Measurements from ENCODE around the gene COL16A1.
A peak's percentile ranks its signal among the peaks of the same experiment; 100 is the strongest.

The COL16A1 gene

DNA sequence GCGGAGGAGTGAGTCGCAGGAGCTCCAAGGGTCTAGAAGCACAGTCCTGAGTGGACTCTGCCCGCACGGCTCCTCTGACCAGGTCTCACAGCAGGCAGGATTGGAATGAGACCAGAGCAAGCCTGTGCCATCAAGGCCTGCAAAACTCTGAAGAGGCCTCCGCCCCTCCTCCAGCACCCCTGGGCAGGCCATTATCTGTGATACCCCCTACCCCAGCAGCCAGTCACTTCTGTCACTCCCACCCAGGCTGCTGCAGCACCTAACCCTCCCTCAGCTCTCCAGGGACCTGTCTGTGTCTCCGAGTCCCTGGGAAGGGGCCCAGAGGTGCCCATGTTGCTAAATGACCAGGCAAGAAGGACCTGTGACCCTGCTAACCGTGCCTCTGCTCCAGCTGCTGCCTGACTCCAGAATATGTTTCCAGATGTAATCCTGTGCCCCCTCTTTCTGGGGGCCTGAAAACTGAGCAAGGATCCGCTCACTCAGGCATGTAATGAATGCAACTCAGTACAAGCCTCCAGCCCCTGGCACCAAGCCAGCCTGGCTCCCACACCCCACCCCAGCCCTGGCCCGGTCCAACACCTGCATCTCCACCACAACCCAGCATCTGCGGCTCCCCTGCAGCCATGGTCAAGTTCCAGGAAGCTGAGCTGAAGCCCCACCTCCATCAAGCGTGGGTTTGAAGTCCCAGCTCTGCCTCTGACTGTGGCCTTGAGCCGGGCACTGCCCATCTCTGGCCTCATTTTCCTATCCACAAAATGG lies 22.1 kb upstream of the COL16A1 start:
- POLR2A ChIA-PET = interaction anchor here (1.7 kb wide), 1 partner anchor 10 kb away, joined by 10 read pairs; no protein-coding TSS in a partner anchor
- DNase-seq (ENCODE audit: extremely low spot score) = no peak
- TF ChIP-seq FOXM1 (IDR thresholded peaks at IDR 0.05; ENCODE audit: borderline replicate concordance) (no peak), SUZ12 (IDR thresholded peaks at IDR 0.05) (no peak), TARDBP (IDR thresholded peaks at IDR 0.05) (no peak), BHLHE40 (IDR thresholded peaks at IDR 0.05; ENCODE audit: borderline replicate concordance) (no peak)
- CTCF ChIA-PET = interaction anchor here (1.1 to 2.4 kb wide), 2 partner anchors 10 kb away, joined by 3 to 6 read pairs; no protein-coding TSS in a partner anchor

DNA sequence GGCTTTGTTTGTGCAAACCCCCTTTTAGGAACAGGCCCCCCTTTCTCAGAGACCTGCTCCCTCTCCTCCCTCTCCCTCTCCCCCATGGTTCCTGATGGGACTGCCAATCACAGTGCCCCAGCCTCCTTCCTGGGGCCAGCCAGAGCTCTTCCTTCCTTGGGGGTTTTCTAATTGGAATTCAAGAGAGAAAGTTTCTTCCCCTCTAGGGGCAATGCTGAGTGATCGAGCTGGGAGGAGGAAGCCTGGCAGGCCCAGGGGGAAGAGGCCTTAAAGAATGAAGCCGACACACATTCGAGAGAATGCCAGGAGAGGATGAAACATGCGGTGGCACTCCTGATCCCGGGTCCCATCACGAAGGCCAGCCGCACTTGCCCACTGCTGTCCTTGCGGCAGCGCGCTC lies 21.3 kb upstream of the COL16A1 start:
- ChIA-PET CTCF (interaction anchor here (0.7 to 2.4 kb wide), 3 partner anchors 10 to 38 kb away, joined by 3 to 6 read pairs (median 3); no protein-coding TSS in a partner anchor), POLR2A (interaction anchor here (1.7 kb wide), 1 partner anchor 9 kb away, joined by 10 read pairs; no protein-coding TSS in a partner anchor)
- DNase-seq (ENCODE audit: extremely low spot score) = no peak
- TF ChIP-seq, protein P1, sequence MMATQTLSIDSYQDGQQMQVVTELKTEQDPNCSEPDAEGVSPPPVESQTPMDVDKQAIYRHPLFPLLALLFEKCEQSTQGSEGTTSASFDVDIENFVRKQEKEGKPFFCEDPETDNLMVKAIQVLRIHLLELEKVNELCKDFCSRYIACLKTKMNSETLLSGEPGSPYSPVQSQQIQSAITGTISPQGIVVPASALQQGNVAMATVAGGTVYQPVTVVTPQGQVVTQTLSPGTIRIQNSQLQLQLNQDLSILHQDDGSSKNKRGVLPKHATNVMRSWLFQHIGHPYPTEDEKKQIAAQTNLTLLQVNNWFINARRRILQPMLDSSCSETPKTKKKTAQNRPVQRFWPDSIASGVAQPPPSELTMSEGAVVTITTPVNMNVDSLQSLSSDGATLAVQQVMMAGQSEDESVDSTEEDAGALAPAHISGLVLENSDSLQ (IDR thresholded peaks at IDR 0.05) = no peak

DNA sequence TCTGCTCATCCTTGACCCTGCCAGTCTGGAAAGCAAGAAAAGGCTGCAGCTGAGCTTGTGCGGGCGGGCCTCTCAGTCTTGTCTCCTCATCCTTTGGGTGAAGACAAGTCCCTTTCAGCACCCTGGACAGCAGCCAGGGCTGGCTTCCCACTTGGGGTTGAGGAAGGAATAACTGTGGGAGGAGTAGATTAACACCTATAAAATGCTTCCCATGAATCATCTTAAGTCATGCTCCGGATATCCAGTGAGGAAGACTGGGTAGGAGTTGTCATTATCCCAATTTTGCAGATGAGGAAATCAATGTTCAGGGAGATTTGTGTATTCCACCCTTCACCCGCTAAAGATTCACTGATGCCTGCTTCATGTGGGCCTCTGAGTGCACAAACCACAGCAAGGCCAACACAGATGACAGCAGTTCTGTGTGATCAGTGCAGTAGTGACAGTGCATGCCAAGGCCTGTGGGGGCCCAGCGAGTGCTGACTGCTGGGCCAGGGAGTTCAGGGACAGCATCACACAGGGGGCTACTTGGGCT lies 20.1 kb upstream of the COL16A1 start:
- CTCF ChIA-PET = interaction anchor here (1.0 kb wide), 1 partner anchor 8 kb away, joined by 5 read pairs; no protein-coding TSS in a partner anchor
- POLR2A ChIA-PET = no interaction called here
- TF ChIP-seq LEF1 (IDR thresholded peaks at IDR 0.05; ENCODE audit: borderline replicate concordance) = no peak
- no peak for TF ChIP-seq BHLHE40 (IDR thresholded peaks at IDR 0.05; ENCODE audit: borderline replicate concordance)
- TF ChIP-seq FOXM1 (IDR thresholded peaks at IDR 0.05; ENCODE audit: borderline replicate concordance) = no peak
- TF ChIP-seq L3MBTL2 (conservative IDR thresholded peaks at IDR 0.05) = no peak
- DNase-seq (ENCODE audit: extremely low spot score) = peak; percentile 83

DNA sequence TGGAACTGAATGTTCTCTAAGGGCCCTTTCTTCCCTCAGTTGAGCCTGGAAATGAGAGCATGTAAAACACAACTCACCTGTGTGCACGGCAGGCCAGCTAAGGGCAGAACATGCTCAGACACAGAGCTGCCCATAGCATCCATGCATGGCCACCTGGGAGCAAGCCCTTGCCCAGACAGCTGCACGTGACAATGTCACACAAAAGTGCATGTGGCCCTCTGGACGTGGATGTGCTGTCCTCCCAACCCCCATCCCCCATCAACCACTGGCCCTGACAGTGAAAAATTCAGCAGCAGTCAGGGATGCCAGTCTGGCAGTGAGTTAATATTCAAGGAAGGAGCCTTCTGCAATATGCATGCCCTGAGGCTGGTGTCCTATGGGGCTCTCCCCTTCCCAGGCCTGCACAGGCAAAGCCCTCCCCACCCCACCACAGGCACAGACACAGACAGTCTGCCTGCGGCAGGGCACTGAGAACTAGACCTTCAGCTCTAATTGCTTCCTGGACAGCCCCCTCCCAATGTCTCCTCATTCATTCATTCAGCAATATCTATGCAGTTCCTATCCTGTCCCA lies 14.6 kb upstream of the COL16A1 start:
- no peak for TF ChIP-seq CTBP1 (IDR thresholded peaks at IDR 0.05; ENCODE audit: borderline replicate concordance)
- TF ChIP-seq FOXK2 (IDR thresholded peaks at IDR 0.05) = no peak
- no peak for TF ChIP-seq HDGF (IDR thresholded peaks at IDR 0.05; ENCODE audit: borderline replicate concordance)
- no peak for TF ChIP-seq FOXA1 (IDR thresholded peaks at IDR 0.05)
- no peak for TF ChIP-seq NFRKB (IDR thresholded peaks at IDR 0.05)
- CTCF ChIA-PET = interaction anchor here (0.6 to 1.0 kb wide), 2 partner anchors 60 to 89 kb away, joined by 3 read pairs; no protein-coding TSS in a partner anchor
- POLR2A ChIA-PET = interaction anchor here (0.6 kb wide), 1 partner anchor 14 kb away, joined by 3 read pairs; no protein-coding TSS in a partner anchor
- no peak for DNase-seq (ENCODE audit: extremely low spot score)

DNA sequence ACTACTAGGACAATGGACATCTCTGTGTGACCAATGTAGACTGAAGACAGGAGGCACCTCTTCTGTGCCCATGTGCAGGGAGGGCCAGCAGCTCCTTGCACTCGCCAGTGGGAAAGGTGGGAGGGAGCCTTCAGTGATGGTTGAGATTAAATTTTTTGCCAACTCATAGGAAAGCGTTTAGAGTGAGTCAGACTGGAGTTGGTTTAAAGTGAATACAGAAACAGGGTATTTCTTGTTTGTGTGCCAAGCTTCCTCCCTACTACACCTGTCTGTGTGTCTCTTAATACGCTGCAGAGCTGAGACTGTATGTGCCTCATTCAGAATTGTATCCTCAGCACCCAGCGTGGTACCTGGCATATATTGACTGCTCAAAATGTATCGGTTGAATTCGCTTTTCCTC lies 13.5 kb upstream of the COL16A1 start:
- DNase-seq (ENCODE audit: extremely low spot score) = no peak
- CTCF ChIA-PET = interaction anchor here (1.0 to 3.2 kb wide), 3 partner anchors 53 to 72 kb away, joined by 3 to 18 read pairs (median 17); no protein-coding TSS in a partner anchor
- POLR2A ChIA-PET = interaction anchor here (1.0 to 2.2 kb wide), 2 partner anchors 24 to 72 kb away, joined by 3 to 8 read pairs; no protein-coding TSS in a partner anchor
- TF ChIP-seq NFRKB (IDR thresholded peaks at IDR 0.05) = no peak
- TF ChIP-seq BHLHE40 (IDR thresholded peaks at IDR 0.05; ENCODE audit: borderline replicate concordance) = no peak
- TF ChIP-seq TARDBP (IDR thresholded peaks at IDR 0.05) = no peak
- TF ChIP-seq FOXM1 (IDR thresholded peaks at IDR 0.05; ENCODE audit: borderline replicate concordance) = no peak
- TF ChIP-seq, protein P1 (IDR thresholded peaks at IDR 0.05) = no peak
- no peak for TF ChIP-seq ARNT (IDR thresholded peaks at IDR 0.05)
- no peak for TF ChIP-seq HDGF (IDR thresholded peaks at IDR 0.05; ENCODE audit: borderline replicate concordance)
- no peak for TF ChIP-seq SUZ12 (IDR thresholded peaks at IDR 0.05)

DNA sequence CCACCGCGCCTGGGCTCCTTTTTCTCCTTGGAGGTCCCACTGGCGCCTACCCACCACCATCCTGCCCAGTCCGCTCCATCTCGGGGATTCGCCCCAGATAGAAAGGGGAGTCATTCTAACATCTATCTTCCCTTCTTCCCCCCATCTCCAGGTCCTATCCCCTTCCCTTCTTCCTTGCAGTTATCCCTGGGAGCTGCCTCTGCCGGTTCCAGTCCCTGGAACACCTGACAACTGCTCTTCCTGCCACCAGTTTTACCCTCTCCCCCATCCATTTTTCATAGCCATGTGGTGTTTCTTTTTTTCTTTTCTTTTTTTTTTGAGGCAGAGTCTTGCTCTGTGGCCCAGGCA lies 12.0 kb upstream of the COL16A1 start:
- CTCF ChIA-PET = interaction anchor here (0.6 to 3.2 kb wide), 14 partner anchors 8 to 239 kb away, joined by 3 to 18 read pairs (median 6); partner anchors contain the start of gene COL16A1
- TF ChIP-seq FOXM1 (IDR thresholded peaks at IDR 0.05; ENCODE audit: borderline replicate concordance) = no peak
- no peak for TF ChIP-seq CTBP1 (IDR thresholded peaks at IDR 0.05; ENCODE audit: borderline replicate concordance)
- TF ChIP-seq ELF4 (IDR thresholded peaks at IDR 0.05) = no peak
- TF ChIP-seq, protein P1 (IDR thresholded peaks at IDR 0.05) = no peak
- POLR2A ChIA-PET = interaction anchor here (1.0 to 2.3 kb wide), 6 partner anchors 10 to 73 kb away, joined by 3 to 20 read pairs (median 6); partner anchors contain the start of gene COL16A1

More for the DNA sequence above, 12.0 kb upstream of the COL16A1 start:
- DNase-seq (ENCODE audit: extremely low spot score) = no peak

Data from HEK293T (cell line).